Measurements from ENCODE around the gene DPEP3.
A peak's percentile ranks its signal among the peaks of the same experiment; 100 is the strongest.
"Not testable (repeated sequence)": the region's sequence is repeated elsewhere in the genome, so short reads cannot be mapped to it uniquely, and the experiment has no call there.

DPEP3 gene

GRCh38 chr16:67979955-67980678 lies at the start of gene DPEP3:
Gene DPEP3, minus strand, starts transcription at chr16:67980499. Its CDS starts 119 bp downstream, at chr16:67980380.
- no peak for DNase-seq

GRCh38 chr16:68028996-68029395 lies 48.7 kb upstream of the DPEP3 start:
- no peak for DNase-seq

- peak; percentile 95 for DNase-seq
Observed at GRCh38 chr16:68022728-68023537, 42.6 kb upstream of the DPEP3 start, which contains the start of the genes DDX28 and DUS2. Gene DDX28, minus strand, starts transcription at chr16:68023232. Its CDS starts 30 bp downstream, at chr16:68023202. Gene DUS2, plus strand, starts transcription at chr16:68023284. Its CDS starts 14,740 bp downstream, at chr16:68038024.

GRCh38 chr16:68022278-68022727 lies 42.0 kb upstream of the DPEP3 start:
- DNase-seq = no peak

GRCh38 chr16:68021490-68021889 lies 41.2 kb upstream of the DPEP3 start:
- DNase-seq = no peak

GRCh38 chr16:68019167-68019680 lies 38.9 kb upstream of the DPEP3 start:
- DNase-seq = no peak

DNA sequence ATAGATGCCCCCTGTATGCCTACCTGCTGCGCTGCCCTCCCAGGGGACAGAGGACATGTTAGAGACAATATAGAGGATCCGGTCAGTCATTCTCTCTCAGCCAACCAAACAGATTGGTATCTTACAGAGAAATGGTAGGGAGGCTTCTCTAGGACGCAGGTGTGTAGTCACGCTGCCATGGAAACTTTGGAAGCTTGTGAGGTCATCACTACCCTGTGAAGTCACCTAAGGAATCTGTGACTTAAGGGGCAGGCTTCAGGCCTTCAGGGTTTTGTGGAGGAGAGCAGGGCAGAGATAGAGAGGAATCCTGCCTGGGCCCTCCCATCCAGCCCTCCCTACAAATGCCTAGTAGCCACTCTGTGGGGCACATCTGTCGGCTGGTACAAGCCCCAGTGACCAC lies 35.4 kb upstream of the DPEP3 start, which contains the start of gene DPEP2NB:
Gene DPEP2NB, minus strand, starts transcription at position 231 of the 400 bp plus-strand sequence. Its CDS starts 141 bp downstream, at position 90.
- no peak for DNase-seq

DNA sequence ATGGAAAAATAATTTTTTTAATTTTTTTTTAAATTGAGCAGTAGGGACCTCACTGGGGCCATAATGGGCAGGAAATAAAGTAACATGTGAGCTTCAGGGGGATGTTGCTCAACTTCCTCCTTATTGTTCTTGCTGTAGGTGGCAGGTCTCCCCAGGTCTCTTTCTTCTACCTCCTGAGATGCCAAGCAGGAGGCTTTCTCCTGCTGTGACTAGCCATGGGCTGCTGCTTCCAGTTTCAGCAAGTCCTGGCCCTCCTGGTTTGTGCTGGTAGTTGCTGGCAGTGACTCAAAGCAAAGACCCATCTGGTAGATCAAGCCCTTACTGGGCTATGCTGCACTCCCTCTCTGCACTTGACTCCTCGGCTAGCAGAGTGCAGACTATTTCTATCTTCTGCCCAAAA lies 33.1 kb upstream of the DPEP3 start:
- DNase-seq = no peak

DNA sequence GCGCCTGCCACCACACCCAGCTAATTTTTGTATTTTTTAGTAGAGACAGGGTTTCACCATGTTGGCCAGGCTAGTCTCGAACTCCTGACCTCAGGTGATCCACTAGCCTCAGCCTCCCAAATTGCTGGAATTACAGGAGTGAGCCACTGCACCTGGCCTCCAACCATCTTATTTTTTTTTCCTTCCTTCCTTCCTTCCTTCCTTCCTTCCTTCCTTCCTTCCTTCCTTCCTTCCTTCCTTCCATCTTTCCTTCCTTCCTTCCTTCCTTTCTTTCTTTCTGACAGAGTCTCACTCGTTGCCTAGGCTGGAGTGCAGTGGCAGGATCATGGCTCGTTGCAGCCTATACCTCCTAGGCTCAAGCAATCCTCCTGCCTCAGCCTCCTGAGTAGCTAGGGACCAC lies 29.6 kb upstream of the DPEP3 start:
- DNase-seq = not testable (repeated sequence)

DNA sequence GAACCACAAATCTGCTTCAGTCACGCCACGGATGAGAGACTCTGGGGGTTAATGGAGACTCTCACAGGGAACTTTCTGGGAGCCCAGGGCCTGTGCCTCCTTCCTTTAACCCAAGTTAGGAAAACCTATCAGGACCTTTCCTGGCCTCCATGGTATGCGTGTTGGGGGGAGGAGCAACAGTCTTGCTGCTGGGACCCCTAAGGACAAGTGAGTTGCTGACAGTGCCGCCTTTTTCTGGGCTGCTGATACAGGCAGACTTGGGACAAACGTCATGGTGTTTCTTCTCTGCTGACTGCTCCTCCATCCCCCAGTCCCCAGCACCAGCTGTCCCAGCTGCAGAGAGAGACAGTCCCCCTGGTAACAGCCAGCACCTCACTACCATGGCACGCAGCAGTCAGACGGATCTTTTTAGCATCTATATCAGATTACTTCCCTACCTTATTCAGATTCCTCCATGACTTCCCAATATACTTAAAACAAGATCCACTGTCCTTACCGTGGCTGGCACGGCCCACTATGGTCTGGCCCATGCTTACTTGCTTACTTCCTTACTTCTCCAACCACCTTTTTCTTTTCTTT lies 28.9 kb upstream of the DPEP3 start:
- DNase-seq = no peak

DNA sequence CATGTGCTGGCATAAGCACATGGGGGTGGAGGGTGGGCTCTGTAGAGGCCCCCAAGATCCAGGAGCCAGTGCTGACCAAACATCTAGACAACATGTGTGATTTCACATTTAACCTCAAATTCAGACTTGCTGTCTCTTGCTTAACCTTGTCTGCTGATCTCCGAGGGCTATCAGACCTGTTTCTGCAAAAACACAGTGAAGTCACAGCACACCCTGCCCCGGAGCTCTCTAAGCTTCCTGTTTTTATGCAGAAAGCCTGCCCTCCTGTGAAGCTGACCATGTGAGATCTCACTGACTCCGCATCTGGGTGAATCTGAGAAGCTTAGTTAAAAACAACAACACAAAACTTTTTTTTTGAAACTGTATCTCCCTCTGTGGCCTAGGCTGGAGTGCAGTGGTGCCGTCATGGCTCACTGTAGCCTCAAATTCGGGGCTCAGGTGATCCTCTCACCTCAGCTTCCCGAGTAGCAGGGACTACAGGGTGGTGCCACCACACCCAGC lies 25.5 kb upstream of the DPEP3 start:
- peak; percentile 87 for DNase-seq

DNA sequence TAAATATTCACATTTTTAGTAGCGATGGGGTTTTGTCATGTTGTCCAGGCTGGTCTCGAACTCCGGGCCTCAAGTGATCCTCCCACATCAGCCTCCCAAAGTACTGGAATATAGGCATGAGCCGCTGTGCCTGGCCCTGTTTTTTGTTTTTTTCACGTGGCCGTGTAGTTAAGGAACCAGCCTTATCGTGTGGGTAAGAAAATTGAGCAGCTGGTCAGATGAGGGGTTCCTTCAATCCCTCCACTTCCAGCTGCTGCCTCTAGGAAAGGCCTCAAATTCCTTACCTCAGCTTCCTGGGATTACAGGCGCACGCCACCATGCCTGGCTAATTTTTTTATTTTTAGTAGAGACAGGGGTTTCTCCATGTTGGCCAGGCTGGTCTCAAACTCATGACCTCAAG lies 24.9 kb upstream of the DPEP3 start:
- DNase-seq = no peak

DNA sequence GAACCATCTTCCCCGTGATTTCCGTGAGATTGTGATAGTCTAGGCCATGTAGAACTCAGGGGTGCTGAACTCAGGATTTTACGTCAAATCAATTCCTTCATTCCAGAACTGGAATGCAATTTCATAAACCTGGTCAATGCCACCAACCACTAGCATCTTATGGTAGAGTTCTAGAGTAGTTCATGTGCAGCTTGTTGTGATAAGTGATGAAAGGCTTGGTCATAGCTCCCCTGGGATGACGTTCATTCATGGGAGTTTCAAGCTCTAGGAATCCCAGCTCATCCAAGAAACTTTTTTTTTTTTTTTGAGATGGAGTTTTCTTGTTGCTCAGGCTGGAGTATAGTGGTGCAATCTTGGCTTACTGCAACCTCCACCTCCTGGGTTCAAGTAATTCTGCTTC lies 22.7 kb upstream of the DPEP3 start:
- DNase-seq = no peak

DNA sequence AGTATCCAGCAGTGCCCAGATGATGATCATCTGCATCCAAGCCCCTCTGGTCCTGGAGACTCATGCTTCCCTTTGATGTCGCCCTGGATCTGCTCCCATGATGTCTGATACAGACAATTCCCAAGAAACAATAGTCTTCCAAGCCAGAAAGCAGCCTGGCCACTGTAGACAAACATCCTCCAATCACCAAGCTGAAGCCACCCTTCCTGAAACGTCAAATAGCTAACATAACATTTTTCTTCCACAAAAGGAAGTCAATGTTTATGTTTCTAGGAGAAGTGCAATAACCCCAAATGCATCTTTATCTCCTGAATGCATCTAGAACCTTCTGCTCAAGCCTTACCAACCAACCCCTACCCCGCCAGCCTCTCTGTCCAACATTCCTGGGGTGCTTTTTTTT lies 20.2 kb upstream of the DPEP3 start:
- DNase-seq = no peak

- peak; percentile 10 for DNase-seq
Observed at GRCh38 chr16:67999985-68000384, 19.7 kb upstream of the DPEP3 start.

GRCh38 chr16:67998779-67999688 lies 18.7 kb upstream of the DPEP3 start, which contains the start of gene DPEP2:
Gene DPEP2, minus strand, starts transcription at chr16:67999484. Its CDS starts 6,272 bp downstream, at chr16:67993212.
- DNase-seq = peak; percentile 51

DNA sequence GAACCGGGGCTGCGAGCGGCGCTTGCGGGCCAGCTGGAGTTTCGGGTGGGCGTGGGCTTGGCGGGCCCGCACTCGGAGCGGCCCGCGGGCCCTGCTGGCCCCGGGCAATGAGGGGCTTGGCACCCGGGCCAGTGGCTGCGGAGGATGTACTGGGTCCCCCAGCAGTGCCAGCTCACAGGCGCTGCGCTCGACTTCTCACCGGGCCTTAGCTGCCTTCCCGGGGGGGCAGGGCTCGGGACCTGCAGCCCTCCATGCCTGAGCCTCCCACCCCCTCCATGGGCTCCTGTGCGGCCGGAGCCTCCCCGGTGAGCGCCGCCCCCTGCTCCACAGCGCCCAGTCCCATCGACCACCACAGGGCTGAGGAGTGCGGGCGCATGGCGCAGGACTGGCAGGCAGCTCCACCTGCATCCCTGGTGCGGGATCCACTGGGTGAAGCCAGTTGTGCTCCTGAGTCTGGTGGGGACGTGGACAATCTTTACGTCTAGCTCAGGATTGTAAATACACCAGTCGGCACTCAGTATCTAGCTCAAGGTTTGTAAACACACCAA lies 18.0 kb upstream of the DPEP3 start:
- DNase-seq = not testable (repeated sequence)

GRCh38 chr16:67996666-67997065 lies 16.4 kb upstream of the DPEP3 start:
- no peak for DNase-seq

GRCh38 chr16:67995423-67995822 lies 15.1 kb upstream of the DPEP3 start:
- DNase-seq = no peak

DNA sequence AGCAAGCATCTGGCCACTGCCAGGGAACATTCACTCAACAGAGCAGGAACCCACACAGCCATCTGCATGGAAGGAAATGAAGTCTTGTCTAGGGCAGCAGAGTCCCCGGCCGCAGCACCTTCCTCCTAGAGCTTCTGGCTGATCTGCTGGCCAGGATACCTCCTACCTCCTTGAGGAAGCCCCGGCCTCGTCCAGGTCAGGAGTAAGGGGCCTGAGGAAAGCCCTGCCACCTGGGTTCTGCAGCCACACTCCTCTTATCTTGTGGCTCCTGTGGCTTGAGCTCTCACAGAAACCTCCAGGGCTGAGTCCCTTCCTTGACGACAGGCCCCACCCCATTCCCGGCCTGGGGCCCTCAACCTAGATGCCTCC lies 13.7 kb upstream of the DPEP3 start:
- DNase-seq = peak; percentile 52

All from OCI-M1 (cell line).